ENCODE results near the gene NQO1.

Gene NQO1

DNA sequence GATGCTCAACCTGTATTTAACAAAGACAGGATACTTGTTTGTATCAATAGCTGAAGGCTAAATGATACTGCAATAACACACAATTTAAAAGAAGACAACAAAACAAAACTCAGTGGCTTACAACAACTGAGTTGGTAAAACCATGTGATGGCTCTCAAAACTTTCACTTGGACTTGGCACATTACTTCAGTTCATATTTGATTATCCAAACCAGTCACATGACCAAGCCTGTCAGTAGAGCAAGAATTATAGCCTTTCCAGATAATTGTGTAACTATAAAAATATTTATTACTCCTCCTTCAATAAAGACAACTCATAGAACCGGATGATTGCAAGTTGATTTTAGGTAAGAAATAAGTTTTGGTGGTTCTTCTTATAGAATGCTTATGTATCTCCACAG lies 56.8 kb downstream of the NQO1 start:
- TF ChIP-seq, protein P1, sequence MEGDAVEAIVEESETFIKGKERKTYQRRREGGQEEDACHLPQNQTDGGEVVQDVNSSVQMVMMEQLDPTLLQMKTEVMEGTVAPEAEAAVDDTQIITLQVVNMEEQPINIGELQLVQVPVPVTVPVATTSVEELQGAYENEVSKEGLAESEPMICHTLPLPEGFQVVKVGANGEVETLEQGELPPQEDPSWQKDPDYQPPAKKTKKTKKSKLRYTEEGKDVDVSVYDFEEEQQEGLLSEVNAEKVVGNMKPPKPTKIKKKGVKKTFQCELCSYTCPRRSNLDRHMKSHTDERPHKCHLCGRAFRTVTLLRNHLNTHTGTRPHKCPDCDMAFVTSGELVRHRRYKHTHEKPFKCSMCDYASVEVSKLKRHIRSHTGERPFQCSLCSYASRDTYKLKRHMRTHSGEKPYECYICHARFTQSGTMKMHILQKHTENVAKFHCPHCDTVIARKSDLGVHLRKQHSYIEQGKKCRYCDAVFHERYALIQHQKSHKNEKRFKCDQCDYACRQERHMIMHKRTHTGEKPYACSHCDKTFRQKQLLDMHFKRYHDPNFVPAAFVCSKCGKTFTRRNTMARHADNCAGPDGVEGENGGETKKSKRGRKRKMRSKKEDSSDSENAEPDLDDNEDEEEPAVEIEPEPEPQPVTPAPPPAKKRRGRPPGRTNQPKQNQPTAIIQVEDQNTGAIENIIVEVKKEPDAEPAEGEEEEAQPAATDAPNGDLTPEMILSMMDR (IDR thresholded peaks at IDR 0.05; ENCODE audit: insufficient read depth, missing control alignments): no peak
- FAIRE-seq: no peak
- no peak for DNase-seq (ENCODE audit: insufficient read length, low spot score)

DNA sequence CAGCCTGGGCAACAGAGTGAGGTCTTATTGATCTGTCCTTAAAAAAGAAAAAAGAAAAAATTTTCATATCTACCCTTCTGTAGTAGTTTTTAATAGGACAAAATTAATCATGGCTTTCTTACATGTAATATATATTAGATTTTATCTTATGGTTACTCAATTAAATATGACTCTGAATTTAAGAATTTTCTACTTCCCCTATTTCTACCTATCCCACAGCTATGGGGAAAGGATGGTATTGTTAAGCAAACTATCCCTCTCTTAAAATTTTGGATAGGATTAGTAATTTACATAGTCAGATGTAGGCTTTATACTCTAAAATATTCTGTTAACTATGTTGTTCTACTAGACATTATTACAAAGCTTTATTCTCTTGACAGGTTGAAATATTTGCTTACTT lies 62.5 kb downstream of the NQO1 start:
- TF ChIP-seq, protein P1 (IDR thresholded peaks at IDR 0.05; ENCODE audit: insufficient read depth, missing control alignments): no peak
- FAIRE-seq: no peak
- no peak for DNase-seq (ENCODE audit: insufficient read length, low spot score)

DNA sequence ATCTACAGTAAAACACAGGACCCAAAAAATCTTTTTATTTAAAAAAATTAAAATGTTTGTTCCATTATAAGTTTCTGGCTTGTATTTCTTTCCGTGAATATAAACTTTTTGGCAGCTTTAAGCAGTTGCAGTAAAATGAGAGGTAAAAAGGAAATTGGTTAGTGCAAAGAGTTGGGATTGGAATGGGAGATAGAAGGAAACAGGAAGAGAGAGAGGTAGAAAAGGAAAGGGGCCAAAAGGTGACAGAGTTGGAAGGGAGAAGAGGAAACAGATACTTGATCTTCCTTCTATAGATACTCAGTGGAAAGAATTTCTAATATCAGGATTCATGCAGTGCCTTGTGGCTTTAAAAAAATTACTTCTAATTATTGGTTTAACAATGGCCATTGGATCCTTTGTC lies 63.5 kb downstream of the NQO1 start:
- TF ChIP-seq, protein P1 (IDR thresholded peaks at IDR 0.05; ENCODE audit: insufficient read depth, missing control alignments): no peak
- DNase-seq (ENCODE audit: insufficient read length, low spot score): no peak
- FAIRE-seq: no peak

DNA sequence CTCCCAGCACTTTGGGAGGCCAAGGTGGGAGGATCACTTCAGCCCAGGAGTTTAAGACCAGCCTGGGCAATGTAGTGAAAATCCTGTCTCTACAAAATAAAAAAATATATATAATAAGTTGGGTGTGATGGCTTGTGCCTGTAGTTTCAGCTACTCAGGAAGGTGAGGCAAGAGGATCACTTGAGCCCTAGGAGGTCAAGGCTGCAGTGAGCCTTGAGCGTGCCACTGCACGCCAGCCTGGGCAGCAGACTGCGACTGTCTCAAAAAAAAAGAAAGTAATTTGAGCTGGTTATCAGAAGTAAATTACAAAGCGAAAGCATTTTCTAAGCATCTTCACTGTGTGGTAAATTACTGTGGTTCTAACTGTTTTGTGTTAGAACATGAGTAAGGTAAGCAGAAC lies 66.2 kb downstream of the NQO1 start:
- DNase-seq (ENCODE audit: insufficient read length, low spot score): no peak
- TF ChIP-seq, protein P1 (IDR thresholded peaks at IDR 0.05; ENCODE audit: insufficient read depth, missing control alignments): no peak
- FAIRE-seq: no peak
